Measurements from ENCODE around the gene CFAP97.

- no peak for TF ChIP-seq EZH2 (IDR thresholded peaks at IDR 0.05; ENCODE audit: borderline replicate concordance, low read length)
- TF ChIP-seq CTCF (conservative IDR thresholded peaks at IDR 0.05 in 1 of 2, IDR thresholded peaks at IDR 0.05 in 1 of 2; ENCODE audit: extremely low read depth in 1 of 2, insufficient read depth in 1 of 2, low read depth in 1 of 2, low read length in 2 of 2): peak; percentile 80 to 85
Observed at GRCh38 chr4:185183622-185184281, 20.0 kb downstream of the CFAP97 start.
